Heart right ventricle (tissue), 16 donors: ENCODE results near the gene STK11IP. TPM values are rescaled to one million over a fixed set of nuclear protein-coding genes. Genes with fewer than 3 reads are reported as not detected.
A peak's percentile ranks its signal among the peaks of the same experiment; 100 is the strongest.

Experiments used
- ATAC-seq, 8 donors: fragments of 200-7000 bp; cut with Tn5 transposase; one replicate each; pipeline ENCODE4 v1.9.1; 2020; ENCODE audit warnings: mild to moderate bottlenecking in 8 of 8, moderate library complexity in 8 of 8, moderate number of reproducible peaks in 1 of 8
- DNase-seq, 2 donors: peaks; one replicate each; pipeline ENCODE4 v3.0.0-alpha.2; 2020
- H3K27ac ChIP-seq, 10 donors: fragments of 200-600 bp; sonication (generic) in 2 of 10; one replicate each; pipeline versions ENCODE4 v1.5.0 to v1.8.0; 2020 to 2022; ENCODE audit warnings: mild to moderate bottlenecking in 3 of 10
- H3K27me3 ChIP-seq, 7 donors: fragments of 200-600 bp; one replicate each; pipeline ENCODE4 v1.8.0; 2021 to 2022; ENCODE audit warnings: mild to moderate bottlenecking in 2 of 7
- H3K36me3 ChIP-seq, 9 donors: fragments of 200-600 bp; sonication (generic) in 1 of 9; one replicate each; pipeline versions ENCODE4 v1.5.0 to v1.8.0; 2020 to 2022; ENCODE audit warnings: mild to moderate bottlenecking in 2 of 9
- H3K4me1 ChIP-seq, 9 donors: fragments of 200-600 bp; sonication (generic) in 1 of 9; one replicate each; pipeline versions ENCODE4 v1.5.0 to v1.8.0; 2020 to 2022; ENCODE audit warnings: mild to moderate bottlenecking in 4 of 9
- H3K4me3 ChIP-seq, 10 donors: fragments of 200-600 bp; sonication (generic) in 2 of 10; one replicate each; pipeline versions ENCODE4 v1.5.0 to v1.8.0; 2020 to 2022; ENCODE audit warnings: mild to moderate bottlenecking in 7 of 10, moderate library complexity in 2 of 10
- H3K9me3 ChIP-seq, 11 donors: fragments of 200-600 bp in 10 of 11; sonication (generic) in 2 of 11; one replicate each; pipeline versions ENCODE4 v1.5.0 to v1.8.0; 2013 to 2022; ENCODE audit warnings: mild to moderate bottlenecking in 2 of 11, control low read depth in 1 of 11, moderate library complexity in 1 of 11
- WGBS, 2 donors: extraction: QIAGEN DNeasy Blood & Tissue Kit; methylation state at CpG; one replicate each; pipeline ENCODE4 v1.1.7; 2013; ENCODE audit warnings: inconsistent platforms in 1 of 2; 5-methylcytosine and 5-hydroxymethylcytosine counted together
- intact Hi-C, 10 donors: fragments of 100-400 bp; cut with DNase I; formaldehyde crosslinking; loops; one replicate each; pipeline versions ENCODE4 v1.11.1 to v1.14.2; 2022
- long read RNA-seq, 3 donors: library from polyadenylated mRNA; unstranded; transcript quantifications; one replicate each; pipeline ENCODE4 v2.0.0, GENCODE V29; 2020 to 2021
- polyA plus RNA-seq, 2 donors: library from polyadenylated mRNA; stranded (reverse); fragments of 200-250 nt; gene quantifications; one replicate each; pipeline ENCODE4 v1.2.3, GENCODE V29; 2013
- total RNA-seq, 10 donors: library from RNA; stranded (reverse); fragmentation: NEBNext Ultra II Directional in 3 of 10; extraction: Animal tissue kit (Norgen Biotek cat#: 25700) in 3 of 10; gene quantifications; one replicate each; pipeline versions ENCODE4 v1.2.1 to v1.2.4, GENCODE V29; 2021 to 2023
- TF ChIP-seq, protein P1 (sequence below), 9 donors: fragments of 200-600 bp; sonication (generic) in 2 of 9; IDR thresholded peaks; one replicate each; pipeline versions ENCODE4 v1.5.0 to v1.8.0; 2021 to 2022; ENCODE audit warnings: antibody characterized with exemption in 9 of 9, mild to moderate bottlenecking in 5 of 9, moderate library complexity in 1 of 9
- donor health status: Arrhythmogenic right ventricular cardiomyopathy.
- donor health status: ischemic (EF 13 %, LVEDD 7.1; RV severe dilation, severe dysfunction).
- donor health status: healthy with polysubstance abuse.
- donor health status: DM: no; HTN: yes; CAD: no.
- donor health status: DM: no; HTN: no; CAD: no.
- donor health status: ischemic (EF 25% LVEDD 6.9; RV normal size, moderate dysfunction).
- donor health status: ischemic (EF 25% LVEDD 5.7; RV mildly dilated, moderate dysfunction).
- donor health status: healthy.
- donor health status: DM: yes; HTN: yes; CAD: no.
- donor health status: Ischemic cardiomyopathy.
- donor health status: ischemic (EF 35%, LVEDD 5.7; RV mildly dilated, moderate dysfunction).
- donor health status: nonischemic (EF 11% LVEDD 7.7; RV severe dilation, severe dysfunction).
- donor health status: DM: yes; HTN: yes; CAD: no.
- donor health status: PGD.
- donor health status: ischemic (EF 29% LVEDD 5.4; RV normal size, mild dysfunction).
- donor health status: nonischemic (EF 23%, LVEDD 6.1; RV moderate dilation, normal function).

Gene STK11IP, protein sequence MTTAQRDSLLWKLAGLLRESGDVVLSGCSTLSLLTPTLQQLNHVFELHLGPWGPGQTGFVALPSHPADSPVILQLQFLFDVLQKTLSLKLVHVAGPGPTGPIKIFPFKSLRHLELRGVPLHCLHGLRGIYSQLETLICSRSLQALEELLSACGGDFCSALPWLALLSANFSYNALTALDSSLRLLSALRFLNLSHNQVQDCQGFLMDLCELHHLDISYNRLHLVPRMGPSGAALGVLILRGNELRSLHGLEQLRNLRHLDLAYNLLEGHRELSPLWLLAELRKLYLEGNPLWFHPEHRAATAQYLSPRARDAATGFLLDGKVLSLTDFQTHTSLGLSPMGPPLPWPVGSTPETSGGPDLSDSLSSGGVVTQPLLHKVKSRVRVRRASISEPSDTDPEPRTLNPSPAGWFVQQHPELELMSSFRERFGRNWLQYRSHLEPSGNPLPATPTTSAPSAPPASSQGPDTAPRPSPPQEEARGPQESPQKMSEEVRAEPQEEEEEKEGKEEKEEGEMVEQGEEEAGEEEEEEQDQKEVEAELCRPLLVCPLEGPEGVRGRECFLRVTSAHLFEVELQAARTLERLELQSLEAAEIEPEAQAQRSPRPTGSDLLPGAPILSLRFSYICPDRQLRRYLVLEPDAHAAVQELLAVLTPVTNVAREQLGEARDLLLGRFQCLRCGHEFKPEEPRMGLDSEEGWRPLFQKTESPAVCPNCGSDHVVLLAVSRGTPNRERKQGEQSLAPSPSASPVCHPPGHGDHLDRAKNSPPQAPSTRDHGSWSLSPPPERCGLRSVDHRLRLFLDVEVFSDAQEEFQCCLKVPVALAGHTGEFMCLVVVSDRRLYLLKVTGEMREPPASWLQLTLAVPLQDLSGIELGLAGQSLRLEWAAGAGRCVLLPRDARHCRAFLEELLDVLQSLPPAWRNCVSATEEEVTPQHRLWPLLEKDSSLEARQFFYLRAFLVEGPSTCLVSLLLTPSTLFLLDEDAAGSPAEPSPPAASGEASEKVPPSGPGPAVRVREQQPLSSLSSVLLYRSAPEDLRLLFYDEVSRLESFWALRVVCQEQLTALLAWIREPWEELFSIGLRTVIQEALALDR
- total RNA-seq (10 to 100 TPM in 8 of 10 donors, 1 to 10 TPM in 2; 7.2 to 18.2 (median 12.9) TPM), polyA plus RNA-seq (10 to 100 TPM; 15.4 to 27.4 TPM)
- long read RNA-seq, donor 1, partial matches to known transcripts = 9 of 20 reads
- long read RNA-seq, donor 1, other reads (novel, unspliced or antisense) = 9 of 20 reads
- long read RNA-seq, donor 2, partial matches to known transcripts = 7 of 13 reads
- long read RNA-seq, donor 2, other reads (novel, unspliced or antisense) = 6 of 13 reads
- long read RNA-seq, donor 3, transcript STK11IP-204 (25 exons, 3,615 nt) = major isoform, 5 of 25 reads
- long read RNA-seq, donor 3, partial matches to known transcripts = 15 of 25 reads
- long read RNA-seq, donor 3, other reads (novel, unspliced or antisense) = 5 of 25 reads

DNA sequence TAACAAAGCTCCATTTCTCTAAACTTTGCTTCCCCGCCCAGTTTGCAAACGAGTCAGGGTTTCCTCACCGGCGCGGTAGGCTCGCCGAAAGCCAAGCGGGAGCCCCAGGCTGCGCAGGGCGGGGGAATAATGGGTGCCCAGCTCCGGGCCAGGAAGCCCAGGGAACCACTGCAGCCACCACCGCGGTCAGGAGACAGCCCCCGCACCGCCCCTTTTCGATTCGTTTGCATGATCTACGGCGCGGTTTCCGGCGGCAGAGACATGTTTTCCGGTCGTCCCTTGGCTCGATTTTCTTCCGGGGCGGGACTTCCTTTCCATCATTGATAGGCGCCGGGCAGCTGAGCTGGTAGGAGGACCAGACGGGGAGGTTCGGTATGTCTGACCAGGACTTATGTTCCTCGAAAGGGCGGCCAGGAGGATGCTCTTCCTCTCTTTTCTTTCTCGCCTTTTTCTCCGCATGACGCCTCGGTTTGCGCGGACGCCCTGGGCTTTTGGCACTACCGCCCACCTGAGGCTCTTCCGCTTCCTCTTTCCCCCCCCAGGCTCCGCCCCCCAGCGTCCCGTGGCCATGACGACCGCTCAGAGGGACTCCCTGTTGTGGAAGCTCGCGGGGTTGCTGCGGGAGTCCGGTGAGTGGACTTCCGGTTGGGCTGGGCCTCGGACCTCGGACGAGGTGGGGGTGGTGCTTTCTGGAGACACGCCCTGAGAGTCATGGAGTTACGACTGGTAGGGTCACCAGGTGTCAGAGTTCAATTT lies at the start of gene STK11IP:
Gene STK11IP, plus strand, starts transcription at position 306 of the 756 bp plus-strand sequence. Its CDS starts 263 bp downstream, at position 569.
- WGBS, 2 donors = 0 to 1% methylated on average over 57 of the region's 57 CpGs
- peak; percentile 96 to 99 (median 98) for ATAC-seq
- H3K27me3 ChIP-seq = no peaks in the 10 kb centered on the region
- intact Hi-C loops = loop anchor here in 4 of 10 donors (1.0 to 5.0 kb wide), 7 partner anchors 27 to 209 kb away; partner anchors contain the start of genes CHPF (in 2 of the 4), OBSL1 (in 1 of the 4) and TMEM198 (in 1 of the 4)
- DNase-seq = peak; percentile 94 to 98
- peaks cover 0 to 29% (median 10%) of the 10 kb centered on the region in 9 donors for H3K4me1 ChIP-seq
- peaks cover 0 to 22% (median 13%) of the 10 kb centered on the region in 9 donors for H3K36me3 ChIP-seq
- H3K9me3 ChIP-seq = no peaks in the 10 kb centered on the region
- TF ChIP-seq, protein P1, sequence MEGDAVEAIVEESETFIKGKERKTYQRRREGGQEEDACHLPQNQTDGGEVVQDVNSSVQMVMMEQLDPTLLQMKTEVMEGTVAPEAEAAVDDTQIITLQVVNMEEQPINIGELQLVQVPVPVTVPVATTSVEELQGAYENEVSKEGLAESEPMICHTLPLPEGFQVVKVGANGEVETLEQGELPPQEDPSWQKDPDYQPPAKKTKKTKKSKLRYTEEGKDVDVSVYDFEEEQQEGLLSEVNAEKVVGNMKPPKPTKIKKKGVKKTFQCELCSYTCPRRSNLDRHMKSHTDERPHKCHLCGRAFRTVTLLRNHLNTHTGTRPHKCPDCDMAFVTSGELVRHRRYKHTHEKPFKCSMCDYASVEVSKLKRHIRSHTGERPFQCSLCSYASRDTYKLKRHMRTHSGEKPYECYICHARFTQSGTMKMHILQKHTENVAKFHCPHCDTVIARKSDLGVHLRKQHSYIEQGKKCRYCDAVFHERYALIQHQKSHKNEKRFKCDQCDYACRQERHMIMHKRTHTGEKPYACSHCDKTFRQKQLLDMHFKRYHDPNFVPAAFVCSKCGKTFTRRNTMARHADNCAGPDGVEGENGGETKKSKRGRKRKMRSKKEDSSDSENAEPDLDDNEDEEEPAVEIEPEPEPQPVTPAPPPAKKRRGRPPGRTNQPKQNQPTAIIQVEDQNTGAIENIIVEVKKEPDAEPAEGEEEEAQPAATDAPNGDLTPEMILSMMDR (IDR thresholded peaks at IDR 0.05) = no peak
- H3K27ac ChIP-seq = peak within 1 kb of the TSS; percentile 87 to 97 (median 94)
- H3K4me3 ChIP-seq = peak within 1 kb of the TSS; percentile 46 to 80 (median 70)

DNA sequence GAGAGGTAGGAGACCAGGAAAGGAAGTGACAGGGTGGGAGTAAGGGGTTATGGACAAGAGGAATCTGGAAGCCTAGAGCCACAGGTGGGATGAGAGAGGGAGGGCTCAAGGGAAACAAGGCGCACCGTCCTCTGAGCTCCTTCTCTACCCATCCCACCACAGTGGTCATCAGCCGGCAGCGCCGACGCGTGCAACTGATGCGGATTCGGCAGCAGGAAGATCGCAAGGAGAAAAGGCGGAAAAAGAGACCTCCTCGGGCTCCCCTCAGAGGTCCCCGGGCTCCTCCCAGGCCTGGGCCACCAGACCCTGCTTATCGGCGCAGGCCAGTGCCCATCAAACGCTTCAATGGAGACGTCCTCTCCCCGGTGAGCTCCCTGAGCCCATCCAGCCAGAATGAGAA lies 48.7 kb upstream of the STK11IP start:
- peaks cover 0 to 73% (median 24%) of the 10 kb centered on the region in 7 donors for H3K27me3 ChIP-seq
- WGBS, 2 donors = 93% methylated on average over 18 of the region's 18 CpGs
- DNase-seq (no peak), ATAC-seq (no peak)
- no peaks in the 10 kb centered on the region for H3K9me3 ChIP-seq
- TF ChIP-seq, protein P1 (IDR thresholded peaks at IDR 0.05) = no peak
- peaks cover 14 to 34% (median 25%) of the 10 kb centered on the region in 9 donors for H3K4me1 ChIP-seq
- intact Hi-C loops = no loop called here
- H3K4me3 ChIP-seq = no peak overlapping the region
- H3K27ac ChIP-seq = no peak overlapping the region
- peaks cover 0 to 11% (median 0%) of the 10 kb centered on the region in 9 donors for H3K36me3 ChIP-seq

DNA sequence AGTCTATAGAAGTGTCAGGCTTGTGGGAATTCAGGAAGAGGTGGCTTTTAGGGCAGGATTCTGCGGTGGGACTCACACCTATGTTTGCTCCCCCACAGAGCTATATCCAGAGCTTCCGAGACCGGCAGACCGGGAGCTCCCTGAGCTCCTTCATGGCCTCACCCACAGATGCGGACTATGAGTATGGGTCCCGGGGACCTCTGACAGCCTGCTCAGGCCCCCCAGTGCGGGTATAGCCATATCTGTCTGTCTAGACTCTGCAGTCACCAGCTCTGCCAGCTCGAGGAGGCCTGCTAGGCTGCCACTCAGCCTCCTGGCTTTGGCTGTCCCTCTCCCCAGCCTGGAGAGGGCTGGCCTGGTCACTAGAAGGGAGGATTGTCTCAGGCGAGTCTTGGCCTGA lies 48.0 kb upstream of the STK11IP start:
- H3K27me3 ChIP-seq = peaks cover 0 to 68% (median 29%) of the 10 kb centered on the region in 7 donors
- intact Hi-C loops = loop anchor here in 2 of 10 donors (5.0 kb wide), 1 partner anchor 48 kb away; the partner anchor contains the start of gene STK11IP (in 2 of the 2)
- 86 to 87% methylated on average over 9 of the region's 9 CpGs for WGBS, 2 donors

More for the DNA sequence above, 48.0 kb upstream of the STK11IP start:
- no peak for DNase-seq
- no peak for ATAC-seq
- no peak overlapping the region for H3K4me3 ChIP-seq
- no peak overlapping the region for H3K27ac ChIP-seq
- H3K9me3 ChIP-seq = no peaks in the 10 kb centered on the region
- peaks cover 12 to 28% (median 19%) of the 10 kb centered on the region in 9 donors for H3K4me1 ChIP-seq
- peaks cover 0 to 11% (median 0%) of the 10 kb centered on the region in 9 donors for H3K36me3 ChIP-seq
- TF ChIP-seq, protein P1 (IDR thresholded peaks at IDR 0.05) = no peak
